Caco-2 (cell line): ENCODE measurements around the gene NOD2. TPM values are rescaled to one million over a fixed set of nuclear protein-coding genes. Genes with fewer than 3 reads are reported as not detected.
A peak's percentile ranks its signal among the peaks of the same experiment; 100 is the strongest.

ENCODE experiments used
- BruUV-seq: library from RNA; stranded (reverse); fragments of 400-500 nt; replicated peaks from 2 replicates; lab custom pipeline; 2021; lab: Mats Ljungman, UMichigan
- CTCF ChIA-PET: fragments of 300-600 bp; sonication (Branson Sonifier 250); formaldehyde crosslinking; loops from one replicate; lab custom pipeline; 2022; ENCODE audit warnings: antibody characterized with exemption; lab: Charles Lee
- POLR2A ChIA-PET: fragments of 300-600 bp; sonication (Branson Sonifier 250); formaldehyde crosslinking; loops from one replicate; lab custom pipeline; 2022; ENCODE audit warnings: antibody characterized with exemption; lab: Charles Lee
- DNase-seq, 2 experiments: peaks; one replicate each; pipeline versions ENCODE4 v3.0.0 to v3.0.0-alpha.2; 2020 to 2022
- H3K27me3 ChIP-seq: replicated peaks from 2 replicates; pipeline ENCODE4 v1.6.0; 2011; ENCODE audit warnings: low read length; ENCODE audit not compliant: control insufficient read depth, insufficient read depth
- H3K36me3 ChIP-seq: 2 replicates; pipeline ENCODE4 v1.5.1; 2011; ENCODE audit warnings: low read length; ENCODE audit not compliant: control insufficient read depth, insufficient read depth
- H3K4me1 ChIP-seq: fragments of 250-450 bp; sonication (Bioruptor Pico); 2 replicates; pipeline ENCODE4 v1.5.1; 2020; ENCODE audit warnings: mild to moderate bottlenecking
- H3K4me3 ChIP-seq: 2 replicates; pipeline ENCODE4 v1.5.1; 2011; ENCODE audit warnings: low read depth, mild to moderate bottlenecking, control low read depth, low read length
- H3K9me3 ChIP-seq: fragments of 250-450 bp; sonication (Bioruptor Pico); 2 replicates; pipeline ENCODE4 v1.5.1; 2020; ENCODE audit warnings: mild to moderate bottlenecking, moderate library complexity
- H3K27ac Mint-ChIP-seq: one replicate; pipeline ENCODE4 v1.8.0; 2022; ENCODE audit warnings: mixed read lengths; ENCODE audit not compliant: unreplicated experiment
- H3K27me3 Mint-ChIP-seq: one replicate; pipeline ENCODE4 v1.8.0; 2022; ENCODE audit warnings: mixed read lengths; ENCODE audit not compliant: insufficient read depth, unreplicated experiment
- H3K36me3 Mint-ChIP-seq: one replicate; pipeline ENCODE4 v1.8.0; 2022; ENCODE audit warnings: mild to moderate bottlenecking, mixed read lengths; ENCODE audit not compliant: insufficient read depth, unreplicated experiment
- H3K4me1 Mint-ChIP-seq: one replicate; pipeline ENCODE4 v1.8.0; 2022; ENCODE audit warnings: low read depth, mixed read lengths; ENCODE audit not compliant: unreplicated experiment
- H3K4me3 Mint-ChIP-seq: one replicate; pipeline ENCODE4 v1.8.0; 2022; ENCODE audit warnings: mild to moderate bottlenecking, moderate library complexity, mixed read lengths; ENCODE audit not compliant: unreplicated experiment
- H3K9me3 Mint-ChIP-seq: one replicate; pipeline ENCODE4 v1.8.0; 2022; ENCODE audit warnings: mixed read lengths; ENCODE audit not compliant: unreplicated experiment
- CTCF ChIP-seq, 2 experiments: fragments of 200-600 bp in 1 of 2; IDR thresholded peaks; 1 replicate in 1 of 2; 2 replicates in 1 of 2; pipeline versions ENCODE4 v1.5.1 to v1.8.0; 2011 to 2022; ENCODE audit warnings: antibody characterized with exemption in 1 of 2, control low read depth in 1 of 2, inconsistent platforms in 1 of 2, low read depth in 1 of 2, low read length in 1 of 2, mild to moderate bottlenecking in 1 of 2, moderate library complexity in 1 of 2; ENCODE audit not compliant: insufficient read depth in 1 of 2, severe bottlenecking in 1 of 2, unreplicated experiment in 1 of 2
- intact Hi-C: fragments of 100-400 bp; cut with micrococcal nuclease; formaldehyde crosslinking; loops from one replicate; pipeline ENCODE4 v1.10.0; 2022; ENCODE audit not compliant: unreplicated experiment
- total RNA-seq: library from RNA; stranded (reverse); gene quantifications from 2 replicates; pipeline ENCODE4 v1.2.3, GENCODE V29; 2022

Gene NOD2
- total RNA-seq, 1 experiment from 2014 or later, result 0.23 TPM

- intact Hi-C loops, result loop anchor here (10.0 kb wide), 1 partner anchor 421 kb away; no protein-coding TSS in a partner anchor
- no peak for TF ChIP-seq CTCF (IDR thresholded peaks at IDR 0.05; ENCODE audit: insufficient read depth in 1 of 2, low read depth in 1 of 2, low read length in 1 of 2, severe bottlenecking in 1 of 2, unreplicated experiment in 1 of 2)
- no peak overlapping the region for H3K27ac Mint-ChIP-seq
- DNase-seq, result no peak
- no peaks in the 10 kb centered on the region for H3K9me3 ChIP-seq
- no peak overlapping the region for H3K4me3 Mint-ChIP-seq
- no peaks in the 10 kb centered on the region for H3K4me1 Mint-ChIP-seq
- no peak overlapping the region for H3K4me3 ChIP-seq
- BruUV-seq, result no TSS peak
- peaks cover 10% of the 10 kb centered on the region for H3K36me3 Mint-ChIP-seq
- no peaks in the 10 kb centered on the region; the same call in 1 of the 2 replicates for H3K4me1 ChIP-seq
- no peaks in the 10 kb centered on the region for H3K9me3 Mint-ChIP-seq
- H3K27me3 ChIP-seq, result no peaks in the 10 kb centered on the region
- ChIA-PET CTCF (interaction anchor here (0.7 to 1.9 kb wide), 3 partner anchors 61 to 377 kb away, joined by 6 to 12 read pairs (median 11); partner anchors contain the start of gene BRD7), POLR2A (no interaction called here)
- no peaks in the 10 kb centered on the region for H3K27me3 Mint-ChIP-seq
- no peaks in the 10 kb centered on the region for H3K36me3 ChIP-seq
These were observed 52.5 kb downstream of the NOD2 start for GRCh38 chr16:50745940-50746339.

DNA sequence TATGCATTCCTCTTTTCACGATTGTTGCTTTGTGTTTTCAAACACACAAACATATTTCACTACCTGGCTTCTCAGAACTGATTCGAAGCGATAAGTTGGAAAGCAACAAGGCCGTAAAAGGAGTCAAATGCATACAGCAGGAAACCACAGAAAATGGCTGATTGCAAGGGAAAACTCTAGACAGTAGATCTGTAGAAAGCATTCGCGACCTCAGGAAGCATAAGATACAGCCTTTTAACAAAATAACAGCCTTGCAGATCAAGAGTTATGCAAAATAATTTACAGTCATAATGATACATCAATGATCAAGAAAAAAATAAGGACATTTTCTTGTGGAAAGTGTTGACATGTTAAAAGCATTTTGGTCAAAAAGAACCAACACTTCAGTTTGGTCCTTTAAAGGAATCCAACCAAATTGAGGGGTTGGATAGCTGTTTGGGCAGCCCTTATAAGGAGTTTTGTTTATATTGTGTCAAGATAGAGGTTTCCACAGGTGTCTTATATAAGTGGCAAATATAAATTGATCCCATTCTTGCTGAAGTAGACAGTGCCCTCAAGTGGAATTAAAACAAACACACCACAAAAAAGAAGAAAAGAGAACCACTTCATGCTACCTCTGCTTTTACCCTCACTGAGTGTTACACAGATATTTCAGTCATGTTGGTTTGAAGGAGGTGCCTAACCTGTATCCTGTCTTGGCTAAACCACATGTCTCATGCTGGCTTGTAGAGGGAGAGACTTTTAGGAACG is 54.0 kb downstream of the NOD2 start:
- H3K27ac Mint-ChIP-seq, result no peak overlapping the region

More for the DNA sequence above, 54.0 kb downstream of the NOD2 start:
- Histone ChIP-seq H3K4me1 (no peaks in the 10 kb centered on the region), H3K27me3 (no peaks in the 10 kb centered on the region), H3K4me3 (no peak overlapping the region), H3K36me3 (no peaks in the 10 kb centered on the region), H3K9me3 (no peaks in the 10 kb centered on the region)
- peak; percentile 26 to 39 for TF ChIP-seq CTCF (IDR thresholded peaks at IDR 0.05; ENCODE audit: insufficient read depth in 1 of 2, low read depth in 1 of 2, low read length in 1 of 2, severe bottlenecking in 1 of 2, unreplicated experiment in 1 of 2)
- Mint-ChIP-seq H3K4me1 (no peaks in the 10 kb centered on the region), H3K4me3 (no peak overlapping the region), H3K9me3 (no peaks in the 10 kb centered on the region), H3K36me3 (no peaks in the 10 kb centered on the region), H3K27me3 (no peaks in the 10 kb centered on the region)
- peak in 1 of 2 experiments; percentile 14 for DNase-seq
- intact Hi-C loops, result loop anchor here (1.0 to 10.0 kb wide), 3 partner anchors 76 to 423 kb away; no protein-coding TSS in a partner anchor
- POLR2A ChIA-PET, result no interaction called here
- CTCF ChIA-PET, result interaction anchor here (0.9 to 1.9 kb wide), 3 partner anchors 59 to 82 kb away, joined by 3 to 12 read pairs (median 6); no protein-coding TSS in a partner anchor
- no TSS peak for BruUV-seq
